HepG2 (cell line): ENCODE results near the gene KRTAP26-1. TPM values are rescaled to one million over a fixed set of nuclear protein-coding genes. Genes with fewer than 3 reads are reported as not detected.

ENCODE experiments used
- ATAC-seq: fragments of 200-7000 bp; cut with Tn5 transposase; 3 replicates; pipeline ENCODE4 v1.9.1; 2020; ENCODE audit warnings: mild to moderate bottlenecking, moderate library complexity
- Bru-seq: library from RNA; stranded (reverse); fragments of 400-500 nt; gene quantifications from one replicate; lab custom pipeline; 2021; lab: Mats Ljungman, UMichigan
- BruChase-seq, 2 experiments: library from RNA; stranded (reverse); fragments of 400-500 nt; gene quantifications; one replicate each; lab custom pipeline; 2021; lab: Mats Ljungman, UMichigan
- BruUV-seq: library from RNA; stranded (reverse); fragments of 400-500 nt; replicated peaks from 2 replicates; lab custom pipeline; 2021; lab: Mats Ljungman, UMichigan
- CTCF ChIA-PET: fragments of 300-600 bp; formaldehyde crosslinking; extraction: SDS; loops from one replicate; lab custom pipeline; 2021; ENCODE audit warnings: low total read pairs, inconsistent platforms, low intra/inter-chr PET ratio; lab: Yijun Ruan, JAX
- POLR2A ChIA-PET: fragments of 350-600 bp; sonication (Branson Sonifier 250); formaldehyde crosslinking; loops from one replicate; lab custom pipeline; 2020; ENCODE audit warnings: antibody characterized with exemption, inconsistent platforms; lab: Yijun Ruan, JAX
- DNase-seq: peaks from one replicate; pipeline ENCODE4 v3.0.0-alpha.2; 2015; ENCODE audit warnings: low spot score
- FAIRE-seq: peaks from 3 replicates; lab custom pipeline; 2011; peaks lifted over from hg19 to GRCh38; lab: Jason Lieb, UNC
- H2AFZ ChIP-seq: one replicate; pipeline ENCODE4 v1.6.1; 2011; ENCODE audit warnings: low read length, inconsistent platforms
- H3K27ac ChIP-seq: fragments of 300-600 bp; 3 replicates; pipeline ENCODE4 v1.8.0; 2011; ENCODE audit warnings: mixed run types, mild to moderate bottlenecking, mixed read lengths, low read length, inconsistent platforms; ENCODE audit not compliant: insufficient read depth; ENCODE audit errors: extremely low read length
- H3K27me3 ChIP-seq, 2 experiments: fragments of 200-600 bp in 1 of 2; 2 replicates in 1 of 2; 3 replicates in 1 of 2; pipeline versions ENCODE4 v1.6.0 to v1.8.0; 2011; ENCODE audit warnings: low read length in 2 of 2, mild to moderate bottlenecking in 2 of 2, moderate library complexity in 2 of 2, inconsistent platforms in 1 of 2; ENCODE audit not compliant: insufficient read depth in 2 of 2, control insufficient read depth in 1 of 2
- H3K36me3 ChIP-seq, 2 experiments: fragments of 200-600 bp in 1 of 2; replicated peaks in 1 of 2; 2 replicates in 1 of 2; 3 replicates in 1 of 2; pipeline versions ENCODE4 v1.5.1 to v1.8.0; 2011; ENCODE audit warnings: low read length in 2 of 2, inconsistent platforms in 1 of 2; ENCODE audit not compliant: insufficient read depth in 2 of 2, control insufficient read depth in 1 of 2
- H3K4me1 ChIP-seq: 2 replicates; pipeline ENCODE4 v1.5.1; 2012; ENCODE audit warnings: low read length, inconsistent platforms; ENCODE audit not compliant: insufficient read depth
- H3K4me2 ChIP-seq: 2 replicates; pipeline ENCODE4 v1.6.0; 2011; ENCODE audit warnings: low read depth, low read length, inconsistent platforms
- H3K4me3 ChIP-seq, 3 experiments: fragments of 200-600 bp in 1 of 3; sonication (generic), shearing (Covaris generic) in 1 of 3; replicated peaks in 1 of 3; 2 replicates each; pipeline ENCODE4 v1.5.1; 2011 to 2016; ENCODE audit warnings: low read length in 3 of 3, inconsistent platforms in 2 of 3, low read depth in 2 of 3, mild to moderate bottlenecking in 2 of 3, control low read depth in 1 of 3, mixed read lengths in 1 of 3; ENCODE audit not compliant: insufficient read depth in 1 of 3
- H3K79me2 ChIP-seq: one replicate; pipeline ENCODE4 v1.6.1; 2011; ENCODE audit warnings: low read length, inconsistent platforms; ENCODE audit not compliant: insufficient read depth
- H3K9ac ChIP-seq: 2 replicates; pipeline ENCODE4 v1.6.0; 2011; ENCODE audit warnings: mild to moderate bottlenecking, low read depth, low read length, inconsistent platforms; ENCODE audit not compliant: insufficient read depth
- H3K9me3 ChIP-seq: 2 replicates; pipeline ENCODE4 v1.5.1; 2012; ENCODE audit warnings: mild to moderate bottlenecking, low read length
- H4K20me1 ChIP-seq: 2 replicates; pipeline ENCODE4 v1.6.0; 2011; ENCODE audit warnings: inconsistent platforms, mild to moderate bottlenecking, low read length, moderate library complexity; ENCODE audit not compliant: insufficient read depth
- AHR ChIP-seq: IDR thresholded peaks from 2 replicates; pipeline ENCODE4 v1.6.1; 2018; ENCODE audit warnings: missing genetic modification reagents, missing compliant biosample characterization
- NCOA1 ChIP-seq: sonication (generic); formaldehyde crosslinking; IDR thresholded peaks from 2 replicates; pipeline ENCODE4 v1.9.0; 2021; ENCODE audit warnings: missing genetic modification reagents
- SRF ChIP-seq: IDR thresholded peaks from 2 replicates; pipeline ENCODE4 v1.6.1; 2011; ENCODE audit warnings: mild to moderate bottlenecking, low read depth, low read length, moderate library complexity
- ZNF577 ChIP-seq: sonication (generic); formaldehyde crosslinking; IDR thresholded peaks from 2 replicates; pipeline ENCODE4 v1.4.0; 2020; ENCODE audit warnings: mild to moderate bottlenecking, low read depth, missing genetic modification reagents, borderline replicate concordance
- WGBS: methylation state at CpG from one replicate; pipeline ENCODE4 v1.1.6; 2017; ENCODE audit warnings: low lambda C conversion rate; 5-methylcytosine and 5-hydroxymethylcytosine counted together
- in situ Hi-C: cut with HindIII; loops from 2 replicates; pipeline ENCODE4 v1.10.0; 2017; ENCODE audit warnings: low pct_unique_long_range_greater_than_20kb; ENCODE audit not compliant: extremely low pct_ligation_motif_present
- intact Hi-C: fragments of 100-400 bp; cut with micrococcal nuclease; formaldehyde crosslinking; loops from one replicate; pipeline ENCODE4 v1.10.0; 2022; ENCODE audit not compliant: unreplicated experiment
- long read RNA-seq, 2 experiments: library from RNA in 1 of 2; library from polyadenylated mRNA in 1 of 2; stranded (forward) in 1 of 2; unstranded in 1 of 2; transcript quantifications; one replicate each; pipeline ENCODE4 v2.0.0, GENCODE V29; 2019 to 2022
- polyA minus RNA-seq, 3 experiments: library from RNA; depleted of rRNA, polyadenylated mRNA; stranded (reverse); fragments of >200 nt; gene quantifications; 2 replicates each; pipeline ENCODE4 v1.2.3, GENCODE V29; 2011; ENCODE audit warnings: low replicate concordance in 1 of 3
- polyA plus RNA-seq, 8 experiments: library from polyadenylated mRNA; depleted of rRNA in 3 of 8; stranded (reverse) in 7 of 8; unstranded in 1 of 8; fragments of >200 nt; fragmentation: Illumina TruSeq in 4 of 8; extraction: Trizol in 4 of 8; gene quantifications; 2 replicates each; pipeline versions ENCODE4 v1.2.1 to v1.2.3, GENCODE V29; 2011 to 2016; ENCODE audit warnings: low read depth in 4 of 8, missing spikeins in 1 of 8, mixed read lengths in 1 of 8; ENCODE audit not compliant: insufficient read depth in 1 of 8
- total RNA-seq, 5 experiments: library from RNA; depleted of rRNA; stranded (reverse); fragments of >200 nt; fragmentation: Illumina TruSeq; extraction: Trizol; gene quantifications; 2 replicates each; pipeline ENCODE4 v1.2.3, GENCODE V29; 2016; ENCODE audit warnings: low read depth in 1 of 5
- TF ChIP-seq, protein P1 (sequence below): sonication (generic); formaldehyde crosslinking; IDR thresholded peaks from 2 replicates; pipeline ENCODE4 v1.4.0; 2020; ENCODE audit warnings: mild to moderate bottlenecking, missing genetic modification reagents
- TF ChIP-seq, protein P2 (sequence below): sonication (generic); formaldehyde crosslinking; IDR thresholded peaks from 2 replicates; pipeline ENCODE4 v1.5.0; 2020; ENCODE audit warnings: mild to moderate bottlenecking, missing genetic modification reagents, borderline replicate concordance
- TF ChIP-seq, protein P3 (sequence below): sonication (generic); formaldehyde crosslinking; IDR thresholded peaks from 2 replicates; pipeline ENCODE4 v1.5.0; 2020; ENCODE audit warnings: missing genetic modification reagents, mild to moderate bottlenecking, borderline replicate concordance
- TF ChIP-seq, protein P4 (sequence below): sonication (generic); formaldehyde crosslinking; IDR thresholded peaks from 2 replicates; pipeline ENCODE4 v1.4.0; 2020; ENCODE audit warnings: missing genetic modification reagents

The KRTAP26-1 gene, protein sequence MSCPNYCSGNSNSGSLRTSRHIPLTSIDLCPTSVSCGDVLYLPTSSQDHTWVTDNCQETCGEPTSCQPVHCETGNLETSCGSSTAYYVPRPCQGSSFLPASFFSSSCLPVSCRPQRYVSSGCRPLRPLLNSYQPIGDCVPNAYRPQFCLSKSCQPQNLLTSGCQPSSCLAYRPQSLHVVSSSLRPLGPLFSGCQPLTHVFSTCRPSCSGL
- total RNA-seq (2016; rRNA removed; fragmentation: Illumina TruSeq; extraction: Trizol) (not detected in 2 replicates), polyA plus RNA-seq (2011; rRNA removed) (not detected in 2 replicates), polyA minus RNA-seq (2011; rRNA and poly(A)+ RNA removed; ENCODE audit: low replicate concordance) (not detected in 2 replicates), Bru-seq, nascent RNA (not detected), BruChase-seq, experiment 1, labeled RNA remaining after a 6-hour chase (not detected), BruChase-seq, experiment 2, labeled RNA remaining after a 2-hour chase (not detected)
- total RNA-seq (2016; cell fraction: cytosol; rRNA removed; fragmentation: Illumina TruSeq; extraction: Trizol; ENCODE audit: low read depth) = not detected in 2 replicates
- total RNA-seq (2016; cell fraction: insoluble cytoplasmic fraction; rRNA removed; fragmentation: Illumina TruSeq; extraction: Trizol) = not detected in 2 replicates
- not detected in 2 replicates for total RNA-seq (2016; cell fraction: membrane; rRNA removed; fragmentation: Illumina TruSeq; extraction: Trizol)
- not detected in 2 replicates for total RNA-seq (2016; cell fraction: nucleus; rRNA removed; fragmentation: Illumina TruSeq; extraction: Trizol)
- not detected in 2 replicates for polyA plus RNA-seq (2011; cell fraction: cytosol; rRNA removed)
- not detected in 2 replicates for polyA plus RNA-seq (2011; cell fraction: nucleus; rRNA removed)
- not detected in 2 replicates for polyA plus RNA-seq (2012)
- polyA plus RNA-seq (2016; cell fraction: cytosol; fragmentation: Illumina TruSeq; extraction: Trizol; ENCODE audit: low read depth) = not detected in 2 replicates
- polyA plus RNA-seq (2016; cell fraction: insoluble cytoplasmic fraction; fragmentation: Illumina TruSeq; extraction: Trizol; ENCODE audit: low read depth) = not detected in 2 replicates
- not detected in 2 replicates for polyA plus RNA-seq (2016; cell fraction: membrane; fragmentation: Illumina TruSeq; extraction: Trizol; ENCODE audit: low read depth)
- not detected in 2 replicates for polyA plus RNA-seq (2016; cell fraction: nucleus; fragmentation: Illumina TruSeq; extraction: Trizol; ENCODE audit: insufficient read depth, low read depth)
- polyA minus RNA-seq (2011; cell fraction: cytosol; rRNA and poly(A)+ RNA removed) = not detected in 2 replicates
- not detected in 2 replicates for polyA minus RNA-seq (2011; cell fraction: nucleus; rRNA and poly(A)+ RNA removed)
- long read RNA-seq, experiment 1 = 0 reads
- long read RNA-seq, experiment 2 = 0 reads

DNA sequence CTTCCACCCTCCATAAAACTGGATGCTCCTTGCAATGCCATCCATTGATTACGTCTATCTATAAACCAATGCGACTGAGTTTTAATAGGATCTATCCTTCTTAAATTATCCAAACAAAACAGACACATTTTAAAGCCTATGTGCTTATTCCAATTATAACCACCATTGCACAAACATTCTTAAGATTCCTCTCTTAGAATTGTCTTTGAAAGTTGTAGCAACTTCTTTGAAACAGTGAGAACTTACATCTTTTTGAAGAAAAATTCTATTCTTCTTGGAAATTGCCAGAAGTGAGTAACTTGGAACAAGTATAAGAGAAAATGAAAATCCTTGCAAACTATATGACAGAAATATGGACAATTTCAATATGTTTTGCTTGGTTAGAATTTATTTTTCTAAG lies at the start of gene KRTAP26-1:
Gene KRTAP26-1, minus strand, starts transcription at position 101 of the 400 bp plus-strand sequence. CDS start 280 bp downstream, outside the sequence.
- intact Hi-C loops = no loop called here
- H2AFZ ChIP-seq = no peak within 1 kb of the TSS
- BruUV-seq = no TSS peak
- no peaks in the 10 kb centered on the region for H3K36me3 ChIP-seq
- H3K4me2 ChIP-seq = no peak within 1 kb of the TSS
- H3K79me2 ChIP-seq = no peaks in the 10 kb centered on the region
- no peaks in the 10 kb centered on the region for H4K20me1 ChIP-seq
- ATAC-seq = no peak
- FAIRE-seq = no peak
- H3K4me1 ChIP-seq = no peaks in the 10 kb centered on the region
- 89% methylated on average over 2 of the region's 2 CpGs for WGBS
- ChIA-PET CTCF (no interaction called here), POLR2A (no interaction called here)
- no peak within 1 kb of the TSS for H3K9ac ChIP-seq
- no peak for DNase-seq
- peaks cover 95% of the 10 kb centered on the region for H3K9me3 ChIP-seq
- H3K4me3 ChIP-seq = no peak within 1 kb of the TSS
- no peaks in the 10 kb centered on the region for H3K27me3 ChIP-seq
- no peak within 1 kb of the TSS for H3K27ac ChIP-seq
- in situ Hi-C loops = no loop called here
- TF ChIP-seq, protein P1, sequence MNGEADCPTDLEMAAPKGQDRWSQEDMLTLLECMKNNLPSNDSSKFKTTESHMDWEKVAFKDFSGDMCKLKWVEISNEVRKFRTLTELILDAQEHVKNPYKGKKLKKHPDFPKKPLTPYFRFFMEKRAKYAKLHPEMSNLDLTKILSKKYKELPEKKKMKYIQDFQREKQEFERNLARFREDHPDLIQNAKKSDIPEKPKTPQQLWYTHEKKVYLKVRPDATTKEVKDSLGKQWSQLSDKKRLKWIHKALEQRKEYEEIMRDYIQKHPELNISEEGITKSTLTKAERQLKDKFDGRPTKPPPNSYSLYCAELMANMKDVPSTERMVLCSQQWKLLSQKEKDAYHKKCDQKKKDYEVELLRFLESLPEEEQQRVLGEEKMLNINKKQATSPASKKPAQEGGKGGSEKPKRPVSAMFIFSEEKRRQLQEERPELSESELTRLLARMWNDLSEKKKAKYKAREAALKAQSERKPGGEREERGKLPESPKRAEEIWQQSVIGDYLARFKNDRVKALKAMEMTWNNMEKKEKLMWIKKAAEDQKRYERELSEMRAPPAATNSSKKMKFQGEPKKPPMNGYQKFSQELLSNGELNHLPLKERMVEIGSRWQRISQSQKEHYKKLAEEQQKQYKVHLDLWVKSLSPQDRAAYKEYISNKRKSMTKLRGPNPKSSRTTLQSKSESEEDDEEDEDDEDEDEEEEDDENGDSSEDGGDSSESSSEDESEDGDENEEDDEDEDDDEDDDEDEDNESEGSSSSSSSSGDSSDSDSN = no peak
- TF ChIP-seq, protein P2, sequence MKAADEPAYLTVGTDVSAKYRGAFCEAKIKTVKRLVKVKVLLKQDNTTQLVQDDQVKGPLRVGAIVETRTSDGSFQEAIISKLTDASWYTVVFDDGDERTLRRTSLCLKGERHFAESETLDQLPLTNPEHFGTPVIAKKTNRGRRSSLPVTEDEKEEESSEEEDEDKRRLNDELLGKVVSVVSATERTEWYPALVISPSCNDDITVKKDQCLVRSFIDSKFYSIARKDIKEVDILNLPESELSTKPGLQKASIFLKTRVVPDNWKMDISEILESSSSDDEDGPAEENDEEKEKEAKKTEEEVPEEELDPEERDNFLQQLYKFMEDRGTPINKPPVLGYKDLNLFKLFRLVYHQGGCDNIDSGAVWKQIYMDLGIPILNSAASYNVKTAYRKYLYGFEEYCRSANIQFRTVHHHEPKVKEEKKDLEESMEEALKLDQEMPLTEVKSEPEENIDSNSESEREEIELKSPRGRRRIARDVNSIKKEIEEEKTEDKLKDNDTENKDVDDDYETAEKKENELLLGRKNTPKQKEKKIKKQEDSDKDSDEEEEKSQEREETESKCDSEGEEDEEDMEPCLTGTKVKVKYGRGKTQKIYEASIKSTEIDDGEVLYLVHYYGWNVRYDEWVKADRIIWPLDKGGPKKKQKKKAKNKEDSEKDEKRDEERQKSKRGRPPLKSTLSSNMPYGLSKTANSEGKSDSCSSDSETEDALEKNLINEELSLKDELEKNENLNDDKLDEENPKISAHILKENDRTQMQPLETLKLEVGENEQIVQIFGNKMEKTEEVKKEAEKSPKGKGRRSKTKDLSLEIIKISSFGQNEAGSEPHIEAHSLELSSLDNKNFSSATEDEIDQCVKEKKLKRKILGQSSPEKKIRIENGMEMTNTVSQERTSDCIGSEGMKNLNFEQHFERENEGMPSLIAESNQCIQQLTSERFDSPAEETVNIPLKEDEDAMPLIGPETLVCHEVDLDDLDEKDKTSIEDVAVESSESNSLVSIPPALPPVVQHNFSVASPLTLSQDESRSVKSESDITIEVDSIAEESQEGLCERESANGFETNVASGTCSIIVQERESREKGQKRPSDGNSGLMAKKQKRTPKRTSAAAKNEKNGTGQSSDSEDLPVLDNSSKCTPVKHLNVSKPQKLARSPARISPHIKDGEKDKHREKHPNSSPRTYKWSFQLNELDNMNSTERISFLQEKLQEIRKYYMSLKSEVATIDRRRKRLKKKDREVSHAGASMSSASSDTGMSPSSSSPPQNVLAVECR (CRISPR knock-in tag) = no peak
- TF ChIP-seq, protein P3, sequence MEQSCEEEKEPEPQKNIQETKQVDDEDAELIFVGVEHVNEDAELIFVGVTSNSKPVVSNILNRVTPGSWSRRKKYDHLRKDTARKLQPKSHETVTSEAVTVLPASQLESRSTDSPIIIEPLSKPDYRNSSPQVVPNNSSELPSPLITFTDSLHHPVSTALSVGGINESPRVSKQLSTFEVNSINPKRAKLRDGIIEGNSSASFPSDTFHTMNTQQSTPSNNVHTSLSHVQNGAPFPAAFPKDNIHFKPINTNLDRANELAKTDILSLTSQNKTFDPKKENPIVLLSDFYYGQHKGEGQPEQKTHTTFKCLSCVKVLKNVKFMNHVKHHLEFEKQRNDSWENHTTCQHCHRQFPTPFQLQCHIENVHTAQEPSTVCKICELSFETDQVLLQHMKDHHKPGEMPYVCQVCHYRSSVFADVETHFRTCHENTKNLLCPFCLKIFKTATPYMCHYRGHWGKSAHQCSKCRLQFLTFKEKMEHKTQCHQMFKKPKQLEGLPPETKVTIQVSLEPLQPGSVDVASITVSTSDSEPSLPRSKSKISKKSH (CRISPR knock-in tag) = no peak
- TF ChIP-seq, protein P4, sequence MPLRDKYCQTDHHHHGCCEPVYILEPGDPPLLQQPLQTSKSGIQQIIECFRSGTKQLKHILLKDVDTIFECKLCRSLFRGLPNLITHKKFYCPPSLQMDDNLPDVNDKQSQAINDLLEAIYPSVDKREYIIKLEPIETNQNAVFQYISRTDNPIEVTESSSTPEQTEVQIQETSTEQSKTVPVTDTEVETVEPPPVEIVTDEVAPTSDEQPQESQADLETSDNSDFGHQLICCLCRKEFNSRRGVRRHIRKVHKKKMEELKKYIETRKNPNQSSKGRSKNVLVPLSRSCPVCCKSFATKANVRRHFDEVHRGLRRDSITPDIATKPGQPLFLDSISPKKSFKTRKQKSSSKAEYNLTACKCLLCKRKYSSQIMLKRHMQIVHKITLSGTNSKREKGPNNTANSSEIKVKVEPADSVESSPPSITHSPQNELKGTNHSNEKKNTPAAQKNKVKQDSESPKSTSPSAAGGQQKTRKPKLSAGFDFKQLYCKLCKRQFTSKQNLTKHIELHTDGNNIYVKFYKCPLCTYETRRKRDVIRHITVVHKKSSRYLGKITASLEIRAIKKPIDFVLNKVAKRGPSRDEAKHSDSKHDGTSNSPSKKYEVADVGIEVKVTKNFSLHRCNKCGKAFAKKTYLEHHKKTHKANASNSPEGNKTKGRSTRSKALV = no peak
- TF ChIP-seq AHR (no peak), ZNF577 (no peak), SRF (no peak), NCOA1 (CRISPR knock-in tag) (no peak)
